Esophagus (tissue), 2 donors: ENCODE results near the gene DPP6. TPM values are rescaled to one million over a fixed set of nuclear protein-coding genes. Genes with fewer than 3 reads are reported as not detected.
"Not testable (repeated sequence)": the region's sequence is repeated elsewhere in the genome, so short reads cannot be mapped to it uniquely, and the experiment has no call there.

Experiments used
- H3K27ac ChIP-seq, 2 donors: one replicate each; pipeline ENCODE4 v1.5.1; 2013; ENCODE audit warnings: low read depth in 2 of 2, mild to moderate bottlenecking in 2 of 2, inconsistent platforms in 1 of 2, low read length in 1 of 2, moderate library complexity in 1 of 2
- H3K27me3 ChIP-seq, 2 donors: one replicate each; pipeline ENCODE4 v1.6.1; 2013; ENCODE audit warnings: low read length in 2 of 2, control low read depth in 1 of 2, mild to moderate bottlenecking in 1 of 2; ENCODE audit not compliant: insufficient read depth in 2 of 2, control insufficient read depth in 1 of 2
- H3K36me3 ChIP-seq, 2 donors: one replicate each; pipeline ENCODE4 v1.6.1; 2013; ENCODE audit warnings: low read length in 1 of 2; ENCODE audit not compliant: control insufficient read depth in 2 of 2, insufficient read depth in 2 of 2
- H3K4me1 ChIP-seq, 2 donors: one replicate each; pipeline ENCODE4 v1.6.1; 2013; ENCODE audit warnings: low read length in 1 of 2; ENCODE audit not compliant: control insufficient read depth in 2 of 2, insufficient read depth in 2 of 2
- H3K4me3 ChIP-seq, 2 donors: one replicate each; pipeline ENCODE4 v1.5.1; 2013; ENCODE audit warnings: low read length in 2 of 2, mild to moderate bottlenecking in 2 of 2, low read depth in 1 of 2, moderate library complexity in 1 of 2
- H3K9me3 ChIP-seq, 2 donors: one replicate each; pipeline ENCODE4 v1.6.1; 2013; ENCODE audit warnings: mild to moderate bottlenecking in 2 of 2, low read depth in 1 of 2, low read length in 1 of 2, moderate library complexity in 1 of 2; ENCODE audit not compliant: control insufficient read depth in 2 of 2, insufficient read depth in 1 of 2
- WGBS, 2 donors: extraction: QIAGEN DNeasy Blood & Tissue Kit; methylation state at CpG; one replicate each; pipeline ENCODE4 v1.1.7; 2013; 5-methylcytosine and 5-hydroxymethylcytosine counted together
- polyA plus RNA-seq, 2 donors: library from polyadenylated mRNA; stranded (reverse); fragments of 200-250 nt; gene quantifications; one replicate each; pipeline ENCODE4 v1.2.3, GENCODE V29; 2013
- donor health status: healthy with polysubstance abuse.
- donor health status: Bipolar disorder and iron deficiency.

DPP6 gene
- polyA plus RNA-seq, 2 donors: 0.24 to 0.60 TPM

- H3K36me3 ChIP-seq, H3K9me3 ChIP-seq, H3K4me1 ChIP-seq, H3K27ac ChIP-seq, H3K4me3 ChIP-seq, H3K27me3 ChIP-seq: not testable (repeated sequence)
- WGBS, 2 donors: 63 to 71% methylated on average over 11 to 12 of the region's 12 CpGs
Observed at GRCh38 chr7:154117411-154118390, 65.5 kb downstream of the DPP6 start.

- H3K4me1 ChIP-seq, H3K27me3 ChIP-seq, H3K36me3 ChIP-seq, H3K9me3 ChIP-seq, H3K4me3 ChIP-seq, H3K27ac ChIP-seq: not testable (repeated sequence)
- 60 to 67% methylated on average over 5 of the region's 5 CpGs for WGBS, 2 donors
Observed at GRCh38 chr7:154120825-154121224, 68.6 kb downstream of the DPP6 start.

GRCh38 chr7:154122720-154123119 lies 70.5 kb downstream of the DPP6 start:
- H3K36me3 ChIP-seq, H3K4me1 ChIP-seq, H3K4me3 ChIP-seq, H3K9me3 ChIP-seq, H3K27ac ChIP-seq, H3K27me3 ChIP-seq: not testable (repeated sequence)
- WGBS, 2 donors: 66 to 74% methylated on average over 6 to 9 of the region's 10 CpGs

- H3K36me3 ChIP-seq, H3K9me3 ChIP-seq, H3K4me1 ChIP-seq, H3K4me3 ChIP-seq, H3K27me3 ChIP-seq, H3K27ac ChIP-seq: not testable (repeated sequence)
- 51 to 87% methylated on average over 7 of the region's 7 CpGs for WGBS, 2 donors
Observed at GRCh38 chr7:154123397-154123796, 71.2 kb downstream of the DPP6 start.

DNA sequence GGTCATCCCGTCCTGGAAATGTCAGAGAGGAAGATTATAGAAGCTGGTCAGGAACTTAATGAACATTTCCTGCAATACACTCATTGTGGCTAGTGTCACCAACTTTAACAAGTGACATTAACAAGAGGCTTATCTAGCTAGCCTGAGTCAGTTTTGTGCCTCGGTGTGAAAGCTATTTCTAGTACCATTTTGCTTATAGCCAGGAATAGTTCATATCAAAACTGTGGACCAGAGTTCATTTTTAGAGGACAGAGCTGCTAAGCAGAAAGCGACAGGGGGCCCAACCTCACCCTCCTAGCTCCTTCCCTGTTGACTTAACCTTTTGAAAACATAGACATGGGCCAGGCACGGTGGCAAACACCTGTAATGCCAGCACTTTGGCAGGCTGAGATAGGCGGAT lies 76.9 kb downstream of the DPP6 start:
- not testable (repeated sequence) for H3K9me3 ChIP-seq, H3K4me3 ChIP-seq, H3K36me3 ChIP-seq, H3K4me1 ChIP-seq, H3K27me3 ChIP-seq, H3K27ac ChIP-seq
- 46 to 49% methylated on average over 5 of the region's 5 CpGs for WGBS, 2 donors

GRCh38 chr7:154132617-154133016 lies 80.4 kb downstream of the DPP6 start:
- H3K4me1 ChIP-seq, H3K27ac ChIP-seq, H3K27me3 ChIP-seq, H3K36me3 ChIP-seq, H3K9me3 ChIP-seq, H3K4me3 ChIP-seq: not testable (repeated sequence)
- WGBS, 2 donors: 85 to 88% methylated on average over 3 to 4 of the region's 4 CpGs

GRCh38 chr7:154133703-154134277 lies 81.6 kb downstream of the DPP6 start:
- not testable (repeated sequence) for H3K9me3 ChIP-seq, H3K27me3 ChIP-seq, H3K4me3 ChIP-seq, H3K4me1 ChIP-seq, H3K27ac ChIP-seq, H3K36me3 ChIP-seq
- 69 to 70% methylated on average over 4 to 5 of the region's 7 CpGs for WGBS, 2 donors

DNA sequence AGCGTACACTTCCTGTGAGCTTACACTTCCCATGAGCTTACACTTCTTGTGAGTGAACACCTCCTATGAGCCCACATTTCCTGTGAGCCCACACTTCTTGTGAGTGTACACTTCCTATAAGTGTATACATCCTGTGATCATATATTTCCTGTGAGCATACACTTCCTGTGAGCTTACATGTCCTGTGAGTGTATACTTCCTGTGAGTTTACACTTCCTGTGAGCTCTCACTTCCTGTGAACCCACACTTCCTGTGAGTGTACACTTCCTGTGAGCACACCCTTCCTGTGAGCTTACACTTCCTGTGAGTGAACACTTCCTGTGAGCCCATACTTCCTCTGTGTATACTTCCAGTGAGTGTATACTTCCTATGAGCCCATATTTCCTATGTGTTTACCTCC lies 82.5 kb downstream of the DPP6 start:
- not testable (repeated sequence) for H3K27ac ChIP-seq, H3K4me1 ChIP-seq, H3K27me3 ChIP-seq, H3K4me3 ChIP-seq, H3K36me3 ChIP-seq, H3K9me3 ChIP-seq
- WGBS, 2 donors: 75% methylated on average over 1 of the region's 1 CpG; no CpG with 5 or more reads in 1 of the 2 donors

DNA sequence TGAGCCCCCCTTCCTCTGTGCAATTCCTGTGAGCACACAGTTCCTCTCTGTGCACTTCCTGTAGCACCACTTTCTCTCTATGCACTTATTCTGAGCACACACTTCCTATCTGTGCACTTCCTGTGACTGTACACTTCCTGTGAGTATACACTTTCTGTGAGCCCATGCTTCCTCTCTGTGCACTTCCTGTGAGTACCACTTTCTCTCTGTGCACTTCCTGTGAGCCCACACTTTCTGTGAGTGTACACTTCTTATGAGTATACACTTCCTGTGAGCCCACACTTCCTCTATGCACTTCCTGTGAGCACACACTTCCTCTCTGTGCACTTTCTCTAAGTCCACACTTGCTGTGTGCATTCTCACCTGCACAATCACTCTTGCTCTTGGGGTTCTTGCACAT lies 83.4 kb downstream of the DPP6 start:
- not testable (repeated sequence) for H3K9me3 ChIP-seq, H3K4me3 ChIP-seq, H3K27ac ChIP-seq, H3K36me3 ChIP-seq, H3K4me1 ChIP-seq, H3K27me3 ChIP-seq
